OCI-M1 (cell line): ENCODE results near the gene AEN.

ENCODE experiments used
- DNase-seq: peaks from one replicate; lab custom pipeline; 2025; lab: John Stamatoyannopoulos, UW

The AEN gene

DNA sequence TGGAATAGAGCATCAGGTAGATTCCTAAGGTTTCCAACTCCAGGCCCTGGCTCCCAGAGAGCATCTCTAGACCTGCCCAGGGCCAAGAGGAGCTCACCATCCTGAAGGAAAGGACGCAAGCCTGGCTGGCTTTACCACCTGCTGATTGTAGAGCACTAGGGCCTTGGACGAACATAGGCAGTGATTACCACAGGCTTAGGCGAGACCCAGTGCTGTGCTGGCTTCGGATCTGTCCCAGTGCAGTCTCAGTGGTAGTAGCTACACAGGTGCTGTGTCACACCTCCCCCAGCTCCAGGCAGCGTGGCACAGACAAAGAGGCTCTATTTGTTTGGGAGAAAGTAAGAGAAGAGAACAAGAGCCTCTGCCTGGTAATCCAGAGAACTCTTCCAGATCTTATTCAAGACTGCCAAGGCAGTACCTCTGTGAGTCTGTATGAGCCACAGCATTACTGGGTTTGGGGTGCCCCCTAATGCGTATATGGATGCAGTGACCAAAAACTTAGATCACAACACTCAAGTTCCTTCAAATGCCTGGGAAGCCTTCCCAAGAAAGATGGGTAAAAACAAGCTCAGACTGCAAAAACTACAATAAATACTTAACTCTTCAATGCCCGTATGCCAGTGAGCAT is 43.1 kb downstream of the AEN start:
- no peak for DNase-seq

DNA sequence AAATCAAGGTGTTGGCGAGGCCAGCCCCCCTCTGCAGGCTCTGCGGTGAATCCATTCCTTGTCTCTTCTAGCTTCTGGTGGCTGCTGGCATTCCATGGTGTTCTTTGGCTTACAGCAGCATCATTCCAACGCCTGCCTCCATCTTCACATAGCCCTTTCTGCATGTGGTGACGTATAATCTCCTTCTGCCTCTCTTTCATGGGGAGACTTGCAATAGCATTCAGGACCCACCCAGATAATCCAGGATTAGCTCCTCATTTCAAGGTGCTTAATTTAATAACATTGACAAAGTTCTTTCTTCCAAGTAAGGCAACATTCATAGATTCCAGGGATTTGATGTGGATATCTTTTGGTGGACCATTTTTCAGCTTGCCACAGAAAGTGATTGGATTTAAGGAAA is 53.5 kb downstream of the AEN start:
- DNase-seq, result no peak

DNA sequence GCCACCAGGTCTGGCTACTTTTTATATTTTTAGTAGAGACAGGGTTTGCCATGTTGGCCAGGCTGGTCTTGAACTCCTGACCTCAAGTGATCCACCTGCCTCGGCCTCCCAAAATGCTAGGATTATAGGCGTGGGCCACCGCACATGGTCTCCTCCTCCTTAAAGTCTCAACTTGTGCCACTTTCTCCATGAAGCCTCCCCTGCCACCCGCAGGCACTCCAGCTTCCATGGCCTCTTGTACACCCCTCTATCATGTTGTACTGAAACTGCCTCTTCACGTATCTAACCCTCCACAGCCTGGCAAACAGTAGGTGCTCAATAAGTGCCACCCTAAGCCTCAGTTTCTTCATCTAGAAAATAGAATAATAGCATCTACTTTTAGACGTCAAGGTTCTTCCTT is 57.6 kb downstream of the AEN start:
- no peak for DNase-seq

DNA sequence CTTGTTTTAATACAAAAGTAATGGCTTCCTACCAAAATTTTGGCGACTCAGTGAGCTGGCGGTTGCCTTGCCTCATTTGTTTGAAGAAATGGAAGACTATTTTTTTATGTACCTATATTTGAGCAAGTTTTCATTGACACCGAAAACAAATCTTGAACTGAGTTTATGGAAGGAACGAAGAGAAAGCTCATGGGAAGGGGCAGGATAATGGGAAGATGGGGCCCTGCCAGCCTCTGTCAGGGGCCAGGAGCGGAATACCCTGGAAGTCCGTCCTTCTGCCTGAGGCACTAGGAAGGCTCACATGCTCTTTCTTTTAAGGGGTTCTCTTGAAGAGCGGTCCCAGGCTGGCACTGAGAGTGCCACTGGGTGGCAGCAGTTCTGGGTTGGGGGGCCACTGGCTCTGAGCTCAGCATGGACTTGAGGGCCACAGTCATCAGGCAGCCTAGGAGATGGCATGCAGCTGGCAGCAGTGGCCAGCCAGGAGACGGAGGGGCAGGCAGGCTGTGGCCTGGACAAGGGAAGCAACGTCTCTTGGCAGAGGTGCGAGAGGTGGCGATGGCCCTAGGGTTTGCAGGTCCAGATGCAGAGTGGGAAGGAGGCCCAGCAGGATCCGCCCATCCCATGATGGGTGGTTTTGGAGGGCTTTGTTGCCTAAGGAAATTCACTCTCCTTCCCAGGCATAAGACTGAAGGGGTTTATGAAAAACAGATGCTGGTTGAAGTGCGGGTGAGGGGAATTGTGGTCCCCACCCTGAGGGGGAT is 59.3 kb downstream of the AEN start:
- DNase-seq, result no peak

DNA sequence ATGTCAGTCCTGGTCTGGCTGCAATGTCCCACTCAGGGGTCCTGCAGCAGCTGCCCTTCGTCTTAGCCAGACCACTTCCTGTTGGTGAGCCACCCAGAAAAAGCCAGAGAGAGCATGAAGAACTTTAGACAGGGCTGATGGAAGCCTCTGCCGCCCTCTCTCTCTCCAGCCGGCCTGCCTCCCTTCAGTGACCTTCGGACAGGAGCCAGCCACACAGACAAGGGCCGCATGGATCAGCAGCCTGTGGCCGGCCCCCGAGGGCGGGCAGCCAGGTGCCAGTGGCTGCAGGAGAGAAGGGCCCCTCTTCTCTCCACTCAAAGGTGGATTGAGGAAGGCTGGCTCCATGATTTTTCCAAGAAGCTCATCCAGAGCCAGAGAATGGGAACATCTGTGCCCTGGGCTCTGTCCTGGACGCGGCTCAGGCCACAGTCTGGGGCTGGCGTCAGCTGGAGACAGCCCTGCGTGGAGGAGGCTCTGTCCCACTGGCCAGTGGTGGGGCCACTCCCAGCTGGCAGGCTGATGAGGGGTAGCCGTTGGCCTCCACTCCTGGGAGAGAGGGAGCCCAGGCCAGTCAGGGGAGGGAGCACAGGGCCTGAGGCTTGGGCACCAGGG is 60.6 kb downstream of the AEN start:
- no peak for DNase-seq
